ENCODE data around the gene SRF.

The SRF gene

GRCh38 chr6:43229803-43230620, 58.9 kb downstream of the SRF start:
- Histone ChIP-seq H3K9ac (ENCODE audit: insufficient read length) (no peak overlapping the region), H3K9me3 (ENCODE audit: low read depth, low read length) (no peaks in the 10 kb centered on the region), H3K36me3 (ENCODE audit: insufficient read depth, low read length) (peaks cover 6% of the 10 kb centered on the region; the same call in 1 of the 2 replicates), H3K4me3 (peak overlapping the region; percentile 87; the same call in 1 of the 2 replicates), H3K27ac (no peak overlapping the region)
- no peak for TF ChIP-seq POLR2AphosphoS5 (IDR thresholded peaks at IDR 0.05; ENCODE audit: borderline replicate concordance, low read depth, low read length)
- DNase-seq (ENCODE audit: low read depth, low spot score), result no peak

GRCh38 chr6:43231053-43231452, 60.0 kb downstream of the SRF start:
- no peak overlapping the region for H3K27ac ChIP-seq
- H3K4me3 ChIP-seq, result no peak overlapping the region
- no peaks in the 10 kb centered on the region; the same call in 1 of the 2 replicates for H3K36me3 ChIP-seq (ENCODE audit: insufficient read depth, low read length)
- no peaks in the 10 kb centered on the region for H3K9me3 ChIP-seq (ENCODE audit: low read depth, low read length)
- no peak overlapping the region for H3K9ac ChIP-seq (ENCODE audit: insufficient read length)
- TF ChIP-seq EZH2 (IDR thresholded peaks at IDR 0.05) (no peak), POLR2AphosphoS5 (IDR thresholded peaks at IDR 0.05; ENCODE audit: borderline replicate concordance, low read depth, low read length) (no peak), FOXP2 (optimal IDR thresholded peaks at IDR 0.05; ENCODE audit: control extremely low read depth, extremely low read length, insufficient read depth) (no peak)
- no peak for DNase-seq (ENCODE audit: low read depth, low spot score)
